B cell (primary cell): Measurements from ENCODE around the gene MBD6. TPM values are rescaled to one million over a fixed set of nuclear protein-coding genes. Genes with fewer than 3 reads are reported as not detected.

Source experiments
- ATAC-seq: fragments of 200-7000 bp; cut with Tn5 transposase; one replicate; pipeline ENCODE4 v1.10.0; 2021; ENCODE audit warnings: low read depth, mild to moderate bottlenecking, moderate number of reproducible peaks, moderate library complexity
- CTCF ChIA-PET: fragments of 350-600 bp; sonication (Branson Sonifier 250); formaldehyde crosslinking; loops from one replicate; lab custom pipeline; 2021; ENCODE audit warnings: antibody characterized with exemption, inconsistent platforms; lab: Charles Lee
- POLR2A ChIA-PET: fragments of 350-600 bp; sonication (Branson Sonifier 250); formaldehyde crosslinking; loops from one replicate; lab custom pipeline; 2021; ENCODE audit warnings: antibody characterized with exemption; lab: Charles Lee
- DNase-seq: peaks from one replicate; pipeline ENCODE4 v3.0.0; 2013
- H2AFZ ChIP-seq: 2 replicates; pipeline ENCODE4 v1.6.1; 2012; ENCODE audit warnings: mild to moderate bottlenecking, low read depth, low read length; ENCODE audit not compliant: insufficient read depth, poor library complexity, severe bottlenecking
- H3K27ac ChIP-seq, 2 donors: 1 replicate in 1 of 2; 2 replicates in 1 of 2; pipeline ENCODE4 v1.5.1; 2012 to 2013; ENCODE audit warnings: low read length in 2 of 2, mild to moderate bottlenecking in 2 of 2, moderate library complexity in 1 of 2
- H3K27me3 ChIP-seq, 4 experiments: fragments of 200-600 bp in 1 of 4; sonication (generic) in 1 of 4; replicated peaks in 1 of 4; 1 replicate in 2 of 4; 2 replicates in 2 of 4; pipeline versions ENCODE4 v1.6.1 to v1.7.0; 2013 to 2016; ENCODE audit warnings: low read length in 3 of 4, mild to moderate bottlenecking in 2 of 4, mixed read lengths in 1 of 4, moderate library complexity in 1 of 4; ENCODE audit not compliant: insufficient read depth in 4 of 4, control insufficient read depth in 3 of 4; ENCODE audit errors: control extremely low read depth in 1 of 4
- H3K36me3 ChIP-seq, 2 experiments: replicated peaks in 1 of 2; 1 replicate in 1 of 2; 2 replicates in 1 of 2; pipeline versions ENCODE4 v1.6.1 to v1.7.1; 2013; ENCODE audit warnings: low read length in 1 of 2; ENCODE audit not compliant: insufficient read depth in 2 of 2, control insufficient read depth in 1 of 2; ENCODE audit errors: control extremely low read depth in 1 of 2, extremely low read depth in 1 of 2
- H3K4me1 ChIP-seq, 2 donors: fragments of 200-600 bp in 1 of 2; sonication (generic) in 1 of 2; 1 replicate in 1 of 2; 2 replicates in 1 of 2; pipeline versions ENCODE4 v1.5.1 to v1.6.1; 2013 to 2017; ENCODE audit warnings: low read length in 2 of 2; ENCODE audit not compliant: control insufficient read depth in 2 of 2, insufficient read depth in 2 of 2
- H3K4me2 ChIP-seq: replicated peaks from 2 replicates; pipeline ENCODE3; 2012; ENCODE audit warnings: mild to moderate bottlenecking, low read depth, low read length; ENCODE audit not compliant: poor library complexity, severe bottlenecking
- H3K4me3 ChIP-seq, 5 experiments: fragments of 200-600 bp in 1 of 5; sonication (generic) in 1 of 5; 1 replicate in 3 of 5; 2 replicates in 2 of 5; pipeline versions ENCODE4 v1.5.1 to v1.7.0; 2011 to 2016; ENCODE audit warnings: low read length in 4 of 5, mild to moderate bottlenecking in 4 of 5, low read depth in 2 of 5, control low read depth in 1 of 5, moderate library complexity in 1 of 5; ENCODE audit not compliant: insufficient read depth in 1 of 5; ENCODE audit errors: control extremely low read depth in 1 of 5, extremely low read depth in 1 of 5
- H3K79me2 ChIP-seq: fragments of 200-600 bp; sonication (generic); one replicate; pipeline ENCODE4 v1.6.0; 2016; ENCODE audit warnings: low read length; ENCODE audit not compliant: control insufficient read depth, insufficient read depth
- H3K9ac ChIP-seq: fragments of 200-600 bp; sonication (generic); 2 replicates; pipeline ENCODE4 v1.6.1; 2017; ENCODE audit warnings: mild to moderate bottlenecking, low read length, moderate library complexity
- H3K9me3 ChIP-seq, 3 donors: one replicate each; pipeline versions ENCODE4 v1.6.1 to v1.7.1; 2013; ENCODE audit warnings: low read length in 2 of 3; ENCODE audit not compliant: control insufficient read depth in 2 of 3, insufficient read depth in 1 of 3; ENCODE audit errors: control extremely low read depth in 1 of 3
- H4K20me1 ChIP-seq: 2 replicates; pipeline ENCODE4 v1.6.0; 2012; ENCODE audit warnings: mild to moderate bottlenecking, low read length; ENCODE audit not compliant: insufficient read depth, control insufficient read depth, poor library complexity, severe bottlenecking
- H3K27ac Mint-ChIP-seq: one replicate; pipeline ENCODE4 v1.8.0; 2021; ENCODE audit warnings: mixed read lengths
- H3K27me3 Mint-ChIP-seq: one replicate; pipeline ENCODE4 v1.8.0; 2021; ENCODE audit warnings: mixed read lengths
- H3K4me1 Mint-ChIP-seq: one replicate; pipeline ENCODE4 v1.8.0; 2021; ENCODE audit warnings: mixed read lengths
- H3K4me3 Mint-ChIP-seq: one replicate; pipeline ENCODE4 v1.8.0; 2021; ENCODE audit warnings: mixed read lengths
- H3K9me3 Mint-ChIP-seq: one replicate; pipeline ENCODE4 v1.8.0; 2022; ENCODE audit warnings: mixed read lengths; ENCODE audit not compliant: insufficient read depth
- CTCF ChIP-seq: fragments of 200-600 bp; IDR thresholded peaks from one replicate; pipeline ENCODE4 v1.8.0; 2022; ENCODE audit warnings: antibody characterized with exemption, mild to moderate bottlenecking
- EZH2 ChIP-seq: IDR thresholded peaks from 2 replicates; pipeline ENCODE4 v1.6.1; 2012; ENCODE audit warnings: borderline replicate concordance, low read depth, mild to moderate bottlenecking, moderate library complexity, low read length; ENCODE audit not compliant: insufficient read depth, poor library complexity, severe bottlenecking
- WGBS: methylation state at CpG from one replicate; pipeline ENCODE4 v1.1.5; 2013; ENCODE audit warnings: missing lambda C conversion rate; ENCODE audit not compliant: insufficient coverage; 5-methylcytosine and 5-hydroxymethylcytosine counted together
- intact Hi-C: fragments of 100-400 bp; cut with micrococcal nuclease; formaldehyde crosslinking; loops from one replicate; pipeline ENCODE4 v1.10.0; 2022
- polyA plus RNA-seq: library from polyadenylated mRNA; depleted of rRNA; stranded (reverse); fragments of >200 nt; gene quantifications from 2 replicates; pipeline ENCODE4 v1.2.3, GENCODE V29; 2012
- total RNA-seq, 2 donors: library from RNA; stranded (reverse); fragments of 120-200 nt in 1 of 2; gene quantifications; 1 replicate in 1 of 2; 2 replicates in 1 of 2; pipeline versions ENCODE4 v1.2.3 to v1.2.4, GENCODE V29; 2013 to 2022

MBD6 gene
- total and polyA plus RNA-seq, 2 donors (not counting 1 experiment from before 2014, with no cell fraction given): 39.4 to 121 TPM

- no peak for ATAC-seq
- peak overlapping the region; percentile 2 for H3K27ac Mint-ChIP-seq
Observed at GRCh38 chr12:57550641-57551549, 28.3 kb downstream of the MBD6 start.

More at GRCh38 chr12:57550641-57551549, 28.3 kb downstream of the MBD6 start:
- H3K27me3 Mint-ChIP-seq: peaks cover 32% of the 10 kb centered on the region
- no peak overlapping the region for H3K27ac ChIP-seq
- ChIA-PET CTCF (no interaction called here), POLR2A (no interaction called here)
- H3K4me1 Mint-ChIP-seq: peaks cover 32% of the 10 kb centered on the region
- peak overlapping the region; percentile 84 for H2AFZ ChIP-seq
- DNase-seq: no peak
- H3K4me3 ChIP-seq: no peak overlapping the region
- H3K4me2 ChIP-seq: peak overlapping the region; percentile 89
- no peak for TF ChIP-seq EZH2
- TF ChIP-seq CTCF: no peak
- peaks cover 0 to 32% (median 10%) of the 10 kb centered on the region in 4 experiments for H3K27me3 ChIP-seq
- peak overlapping the region; percentile 76 for H3K4me3 Mint-ChIP-seq
- peaks cover 0 to 4% (median 0%) of the 10 kb centered on the region in 3 donors for H3K9me3 ChIP-seq
- WGBS: 90% methylated on average over 2 of the region's 7 CpGs
- no peaks in the 10 kb centered on the region for H3K9me3 Mint-ChIP-seq
- no peaks in the 10 kb centered on the region for H3K36me3 ChIP-seq
- peaks cover 17 to 25% of the 10 kb centered on the region in 2 donors for H3K4me1 ChIP-seq
- intact Hi-C loops: no loop called here
- H3K79me2 ChIP-seq: peaks cover 17% of the 10 kb centered on the region
- no peaks in the 10 kb centered on the region for H4K20me1 ChIP-seq
- H3K9ac ChIP-seq: peak overlapping the region; percentile 60
